Neuronal stem cell (in vitro differentiated cells): ENCODE data around the gene UBA6.
"Not testable (repeated sequence)": the region's sequence is repeated elsewhere in the genome, so short reads cannot be mapped to it uniquely, and the experiment has no call there.

Source experiments
- DNase-seq: peaks from one replicate; pipeline ENCODE4 v3.0.0-alpha.2; 2013; ENCODE audit warnings: low spot score
- H2AFZ ChIP-seq: one replicate; pipeline ENCODE4 v1.6.1; 2013; ENCODE audit warnings: mild to moderate bottlenecking, low read length, inconsistent platforms
- H2AK5ac ChIP-seq: 2 replicates; pipeline ENCODE4 v1.6.1; 2013; ENCODE audit warnings: low read depth, mild to moderate bottlenecking, inconsistent platforms, low read length, moderate library complexity, mixed read lengths
- H2BK120ac ChIP-seq: 2 replicates; pipeline ENCODE4 v1.6.1; 2013; ENCODE audit warnings: low read depth, mild to moderate bottlenecking, inconsistent platforms, low read length, moderate library complexity, mixed read lengths
- H2BK12ac ChIP-seq: one replicate; pipeline ENCODE4 v1.6.1; 2013; ENCODE audit warnings: low read length, inconsistent platforms
- H2BK15ac ChIP-seq: 2 replicates; pipeline ENCODE4 v1.6.1; 2013; ENCODE audit warnings: mild to moderate bottlenecking, low read length, inconsistent platforms, mixed read lengths
- H2BK5ac ChIP-seq: one replicate; pipeline ENCODE4 v1.6.1; 2013; ENCODE audit warnings: inconsistent platforms, mild to moderate bottlenecking, low read length, moderate library complexity
- H3K14ac ChIP-seq: one replicate; pipeline ENCODE4 v1.6.1; 2013; ENCODE audit warnings: low read length, inconsistent platforms
- H3K18ac ChIP-seq: 2 replicates; pipeline ENCODE4 v1.6.1; 2013; ENCODE audit warnings: low read length, inconsistent platforms
- H3K23ac ChIP-seq: 2 replicates; pipeline ENCODE4 v1.6.1; 2013; ENCODE audit warnings: low read depth, mild to moderate bottlenecking, mixed read lengths, low read length, inconsistent platforms; ENCODE audit not compliant: poor library complexity
- H3K27ac ChIP-seq: replicated peaks from 3 replicates; pipeline ENCODE4 v1.5.1; 2013; ENCODE audit warnings: low read length, inconsistent platforms
- H3K27me3 ChIP-seq, 3 experiments: 2 replicates each; pipeline ENCODE4 v1.6.1; 2013; ENCODE audit warnings: low read length in 3 of 3, mild to moderate bottlenecking in 2 of 3, inconsistent platforms in 1 of 3, low read depth in 1 of 3, mixed read lengths in 1 of 3, moderate library complexity in 1 of 3; ENCODE audit not compliant: control insufficient read depth in 3 of 3, insufficient read depth in 3 of 3
- H3K36me3 ChIP-seq, 2 donors: replicated peaks in 1 of 2; 2 replicates each; pipeline ENCODE4 v1.6.1; 2013; ENCODE audit warnings: low read length in 2 of 2; ENCODE audit not compliant: control insufficient read depth in 2 of 2, insufficient read depth in 2 of 2
- H3K4ac ChIP-seq: 2 replicates; pipeline ENCODE4 v1.6.1; 2013; ENCODE audit warnings: inconsistent platforms, mild to moderate bottlenecking, low read length, moderate library complexity
- H3K4me1 ChIP-seq, 2 donors: 1 replicate in 1 of 2; 2 replicates in 1 of 2; pipeline ENCODE4 v1.6.1; 2013; ENCODE audit warnings: low read length in 2 of 2, low read depth in 1 of 2; ENCODE audit not compliant: control insufficient read depth in 2 of 2, insufficient read depth in 1 of 2
- H3K4me2 ChIP-seq: one replicate; pipeline ENCODE4 v1.6.1; 2013; ENCODE audit warnings: mild to moderate bottlenecking, low read length, inconsistent platforms; ENCODE audit not compliant: insufficient read depth, poor library complexity, severe bottlenecking
- H3K4me3 ChIP-seq, 2 donors: 2 replicates each; pipeline ENCODE4 v1.5.1; 2013; ENCODE audit warnings: low read length in 2 of 2, mild to moderate bottlenecking in 2 of 2, inconsistent platforms in 1 of 2, moderate library complexity in 1 of 2
- H3K79me1 ChIP-seq: one replicate; pipeline ENCODE4 v1.6.1; 2013; ENCODE audit warnings: low read depth, mild to moderate bottlenecking, inconsistent platforms, low read length, moderate library complexity
- H3K9ac ChIP-seq: one replicate; pipeline ENCODE4 v1.6.1; 2013; ENCODE audit warnings: mild to moderate bottlenecking, low read depth, low read length, inconsistent platforms; ENCODE audit not compliant: poor library complexity
- H3K9me3 ChIP-seq, 2 donors: replicated peaks in 1 of 2; 2 replicates each; pipeline versions ENCODE3 to v1.6.1; 2013; ENCODE audit warnings: low read length in 2 of 2, mild to moderate bottlenecking in 2 of 2, inconsistent platforms in 1 of 2, low read depth in 1 of 2, mixed read lengths in 1 of 2, moderate library complexity in 1 of 2; ENCODE audit not compliant: control insufficient read depth in 2 of 2, insufficient read depth in 1 of 2
- H4K8ac ChIP-seq: one replicate; pipeline ENCODE4 v1.6.1; 2013; ENCODE audit warnings: low read depth, mild to moderate bottlenecking, inconsistent platforms, low read length, moderate library complexity
- H4K91ac ChIP-seq: one replicate; pipeline ENCODE4 v1.6.1; 2013; ENCODE audit warnings: low read length, low read depth, mild to moderate bottlenecking, inconsistent platforms; ENCODE audit not compliant: poor library complexity
- WGBS, 2 donors: extraction: QIAGEN DNeasy Blood & Tissue Kit; methylation state at CpG; one replicate each; pipeline ENCODE4 v1.1.7; 2013; ENCODE audit warnings: missing lambda C conversion rate in 2 of 2, mixed read lengths in 1 of 2; ENCODE audit not compliant: insufficient read length in 2 of 2, insufficient replicate concordance in 1 of 2; ENCODE audit errors: extremely low coverage in 2 of 2; 5-methylcytosine and 5-hydroxymethylcytosine counted together

UBA6 gene

GRCh38 chr4:67658302-67658701, 42.7 kb downstream of the UBA6 start:
- H3K9ac ChIP-seq, result no peak overlapping the region
- no CpG with 5 or more reads among the region's 3 CpGs for WGBS, 2 donors
- H2BK120ac ChIP-seq, result no peak overlapping the region
- no peak overlapping the region for H4K8ac ChIP-seq
- peaks cover 9 to 28% of the 10 kb centered on the region in 2 donors for H3K9me3 ChIP-seq
- H2BK5ac ChIP-seq, result no peak overlapping the region
- H3K27me3 ChIP-seq, result no peaks in the 10 kb centered on the region
- H3K4ac ChIP-seq, result no peak overlapping the region
- H4K91ac ChIP-seq, result no peak overlapping the region
- no peak overlapping the region for H2BK15ac ChIP-seq
- no peak for DNase-seq
- H3K4me2 ChIP-seq, result no peak overlapping the region
- no peak overlapping the region for H3K18ac ChIP-seq
- H3K79me1 ChIP-seq, result no peaks in the 10 kb centered on the region
- H3K14ac ChIP-seq, result no peak overlapping the region
- no peak overlapping the region for H2AFZ ChIP-seq
- no peak overlapping the region for H2AK5ac ChIP-seq
- no peaks in the 10 kb centered on the region for H3K4me1 ChIP-seq
- H3K23ac ChIP-seq, result no peak overlapping the region
- peaks cover 15 to 55% of the 10 kb centered on the region in 2 donors for H3K36me3 ChIP-seq
- H3K27ac ChIP-seq, result no peak overlapping the region
- H2BK12ac ChIP-seq, result no peak overlapping the region
- H3K4me3 ChIP-seq, result no peak overlapping the region

- Histone ChIP-seq H3K27me3 (no peaks in the 10 kb centered on the region), H3K4me2 (no peak overlapping the region), H3K36me3 (peaks cover 5 to 36% of the 10 kb centered on the region in 2 donors), H2AFZ (no peak overlapping the region), H2BK120ac (no peak overlapping the region), H3K9me3 (no peaks in the 10 kb centered on the region), H4K91ac (no peak overlapping the region), H2AK5ac (no peak overlapping the region), H3K23ac (no peak overlapping the region), H2BK5ac (no peak overlapping the region), H2BK15ac (no peak overlapping the region), H3K18ac (no peak overlapping the region), H2BK12ac (no peak overlapping the region), H3K4ac (no peak overlapping the region), H3K9ac (no peak overlapping the region), H3K4me1 (no peaks in the 10 kb centered on the region), H4K8ac (no peak overlapping the region), H3K79me1 (no peaks in the 10 kb centered on the region), H3K27ac (no peak overlapping the region), H3K14ac (no peak overlapping the region), H3K4me3 (no peak overlapping the region)
- DNase-seq, result no peak
These were observed 49.4 kb downstream of the UBA6 start for GRCh38 chr4:67651536-67651935.

- Histone ChIP-seq H3K36me3 (peaks cover 5 to 76% of the 10 kb centered on the region in 2 donors), H3K27me3 (no peaks in the 10 kb centered on the region), H3K79me1 (no peaks in the 10 kb centered on the region), H2BK12ac (no peak overlapping the region), H3K27ac (no peak overlapping the region), H3K23ac (no peak overlapping the region), H3K4me2 (no peak overlapping the region), H3K4me1 (no peaks in the 10 kb centered on the region), H3K14ac (no peak overlapping the region), H3K9ac (no peak overlapping the region), H2BK15ac (no peak overlapping the region), H2AK5ac (no peak overlapping the region), H3K9me3 (peaks cover 4 to 12% of the 10 kb centered on the region in 2 donors), H3K18ac (no peak overlapping the region), H4K91ac (no peak overlapping the region), H2BK120ac (no peak overlapping the region), H3K4ac (no peak overlapping the region), H3K4me3 (no peak overlapping the region), H4K8ac (no peak overlapping the region), H2AFZ (no peak overlapping the region), H2BK5ac (no peak overlapping the region)
- no peak for DNase-seq
- WGBS, 2 donors, result no CpG with 5 or more reads among the region's 5 CpGs
These were observed 62.8 kb downstream of the UBA6 start for GRCh38 chr4:67638136-67638535.

- Histone ChIP-seq H3K9me3 (peaks cover 4 to 12% of the 10 kb centered on the region in 2 donors), H3K36me3 (peaks cover 5 to 77% of the 10 kb centered on the region in 2 donors)
- H3K18ac ChIP-seq, H3K4me3 ChIP-seq, H3K4ac ChIP-seq, H3K27ac ChIP-seq, H4K8ac ChIP-seq, H3K27me3 ChIP-seq, H2BK5ac ChIP-seq, H2BK15ac ChIP-seq, H3K9ac ChIP-seq, H2BK120ac ChIP-seq, H3K79me1 ChIP-seq, H2AFZ ChIP-seq, H3K4me2 ChIP-seq, H2AK5ac ChIP-seq, H4K91ac ChIP-seq, H3K23ac ChIP-seq, H2BK12ac ChIP-seq, DNase-seq, H3K14ac ChIP-seq, H3K4me1 ChIP-seq: not testable (repeated sequence)
- WGBS, 2 donors, result no CpG with 5 or more reads among the region's 30 CpGs
These were observed 64.0 kb downstream of the UBA6 start for GRCh38 chr4:67636978-67637377.
